ENCODE results near the gene GIGYF1.

The GIGYF1 gene

DNA sequence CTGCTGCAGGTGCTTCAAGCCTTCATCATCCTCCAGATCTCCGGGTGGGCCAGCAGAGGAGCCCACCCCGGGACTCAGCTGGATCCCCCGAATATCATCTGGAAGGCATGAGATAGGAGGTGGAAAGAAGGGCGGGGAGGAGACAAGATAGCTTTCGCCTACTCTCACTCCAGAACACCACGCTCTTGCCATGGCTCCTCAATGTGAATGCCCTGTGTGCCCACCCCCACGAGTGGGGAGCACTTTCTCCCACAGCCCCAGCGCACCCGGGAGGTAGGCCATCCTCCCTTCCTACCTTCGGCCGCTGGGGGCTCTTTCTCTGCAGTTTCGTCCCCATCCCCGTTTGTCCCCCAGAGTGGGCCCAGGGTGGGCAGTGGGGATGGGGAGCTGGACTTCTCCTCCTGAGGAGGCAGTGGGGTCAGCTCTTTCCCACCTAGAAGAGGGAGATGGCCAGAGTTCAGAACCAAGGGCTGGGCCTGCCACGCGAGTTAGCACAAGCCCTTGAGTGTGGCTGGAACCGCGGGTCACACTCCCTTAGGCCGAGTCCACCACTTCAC lies 8.9 kb downstream of the GIGYF1 start:
- H4K8ac ChIP-seq (ENCODE audit: low read depth, low read length): no peak overlapping the region
- H3K27me3 ChIP-seq (ENCODE audit: insufficient read depth, low read length, poor library complexity): no peaks in the 10 kb centered on the region

DNA sequence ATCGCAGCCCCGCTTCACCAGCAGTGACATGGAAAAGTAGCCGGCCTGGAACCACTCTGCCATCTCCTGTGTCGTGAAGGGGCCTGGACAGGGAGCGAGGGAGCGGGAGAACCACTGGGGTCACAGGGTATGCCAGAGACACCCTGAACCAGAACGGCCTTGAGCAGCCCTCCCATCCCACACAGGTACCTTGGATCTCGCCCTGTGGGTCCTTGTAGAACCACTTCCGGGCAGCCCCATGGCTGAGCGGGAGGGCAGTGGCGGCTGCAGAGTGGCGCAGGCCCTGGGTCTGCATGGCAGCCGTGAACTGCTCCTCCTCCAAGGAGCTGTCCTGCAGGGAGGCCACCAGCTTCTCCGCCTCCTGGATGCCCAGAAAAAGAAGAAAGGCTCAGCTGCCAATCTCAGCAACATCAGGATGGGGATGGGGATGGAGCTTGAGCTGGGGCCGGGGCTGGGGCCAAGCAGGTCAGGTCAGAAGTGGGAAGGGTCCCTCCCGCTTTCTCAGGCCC lies 9.5 kb downstream of the GIGYF1 start:
- Histone ChIP-seq H2BK120ac (ENCODE audit: low read depth, low read length) (no peak overlapping the region), H2AK5ac (ENCODE audit: low read length) (no peak overlapping the region), H3K4me1 (ENCODE audit: control insufficient read depth, low read depth, low read length) (no peaks in the 10 kb centered on the region), H3K4me2 (ENCODE audit: low read length) (no peak overlapping the region), H2BK5ac (ENCODE audit: low read length) (no peak overlapping the region), H3K9ac (ENCODE audit: low read length) (no peak overlapping the region), H3K36me3 (ENCODE audit: control insufficient read depth, insufficient read depth, low read length) (peaks cover 19% of the 10 kb centered on the region), H3K79me1 (ENCODE audit: low read length) (peaks cover 6% of the 10 kb centered on the region), H3K27ac (ENCODE audit: low read depth, low read length) (no peak overlapping the region), H3K79me2 (ENCODE audit: control insufficient read depth, insufficient read depth, low read length) (peaks cover 11% of the 10 kb centered on the region), H3K27me3 (ENCODE audit: insufficient read depth, low read length, poor library complexity) (no peaks in the 10 kb centered on the region), H4K5ac (ENCODE audit: low read length) (no peak overlapping the region), H3K4me3 (ENCODE audit: low read length) (no peak overlapping the region), H4K8ac (ENCODE audit: low read depth, low read length) (no peak overlapping the region), H3K56ac (ENCODE audit: low read length) (no peak overlapping the region), H2BK15ac (replicated peaks; ENCODE audit: low read depth) (no peak overlapping the region), H3K18ac (ENCODE audit: low read length) (no peak overlapping the region), H3K4ac (ENCODE audit: low read depth, low read length) (no peak overlapping the region), H3K23ac (ENCODE audit: low read length) (no peak overlapping the region)
- DNase-seq: no peak
- no CpG with 5 or more reads among the region's 16 CpGs for WGBS (ENCODE audit: extremely low coverage, insufficient coverage, low lambda C conversion rate)

More for the DNA sequence above, 8.9 kb downstream of the GIGYF1 start:
- H2BK15ac ChIP-seq (replicated peaks; ENCODE audit: low read depth): no peak overlapping the region
- H2AK5ac ChIP-seq (ENCODE audit: low read length): no peak overlapping the region
- no peak overlapping the region for H3K18ac ChIP-seq (ENCODE audit: low read length)
- no peak overlapping the region for H3K9ac ChIP-seq (ENCODE audit: low read length)
- H3K79me2 ChIP-seq (ENCODE audit: control insufficient read depth, insufficient read depth, low read length): peaks cover 17% of the 10 kb centered on the region
- H2BK120ac ChIP-seq (ENCODE audit: low read depth, low read length): no peak overlapping the region
- no peak overlapping the region for H2BK5ac ChIP-seq (ENCODE audit: low read length)
- no peak overlapping the region for H3K4ac ChIP-seq (ENCODE audit: low read depth, low read length)
- H3K79me1 ChIP-seq (ENCODE audit: low read length): peaks cover 10% of the 10 kb centered on the region
- no peak overlapping the region for H3K56ac ChIP-seq (ENCODE audit: low read length)
- no peak for DNase-seq
- H3K4me2 ChIP-seq (ENCODE audit: low read length): no peak overlapping the region
- no peak overlapping the region for H3K27ac ChIP-seq (ENCODE audit: low read depth, low read length)
- H3K23ac ChIP-seq (ENCODE audit: low read length): no peak overlapping the region
- no peaks in the 10 kb centered on the region for H3K4me1 ChIP-seq (ENCODE audit: control insufficient read depth, low read depth, low read length)
- H3K36me3 ChIP-seq (ENCODE audit: control insufficient read depth, insufficient read depth, low read length): peaks cover 19% of the 10 kb centered on the region
- no peak overlapping the region for H3K4me3 ChIP-seq (ENCODE audit: low read length)
- whole genome bisulfite sequencing (ENCODE audit: extremely low coverage, insufficient coverage, low lambda C conversion rate): no CpG with 5 or more reads among the region's 18 CpGs
- H4K5ac ChIP-seq (ENCODE audit: low read length): no peak overlapping the region

DNA sequence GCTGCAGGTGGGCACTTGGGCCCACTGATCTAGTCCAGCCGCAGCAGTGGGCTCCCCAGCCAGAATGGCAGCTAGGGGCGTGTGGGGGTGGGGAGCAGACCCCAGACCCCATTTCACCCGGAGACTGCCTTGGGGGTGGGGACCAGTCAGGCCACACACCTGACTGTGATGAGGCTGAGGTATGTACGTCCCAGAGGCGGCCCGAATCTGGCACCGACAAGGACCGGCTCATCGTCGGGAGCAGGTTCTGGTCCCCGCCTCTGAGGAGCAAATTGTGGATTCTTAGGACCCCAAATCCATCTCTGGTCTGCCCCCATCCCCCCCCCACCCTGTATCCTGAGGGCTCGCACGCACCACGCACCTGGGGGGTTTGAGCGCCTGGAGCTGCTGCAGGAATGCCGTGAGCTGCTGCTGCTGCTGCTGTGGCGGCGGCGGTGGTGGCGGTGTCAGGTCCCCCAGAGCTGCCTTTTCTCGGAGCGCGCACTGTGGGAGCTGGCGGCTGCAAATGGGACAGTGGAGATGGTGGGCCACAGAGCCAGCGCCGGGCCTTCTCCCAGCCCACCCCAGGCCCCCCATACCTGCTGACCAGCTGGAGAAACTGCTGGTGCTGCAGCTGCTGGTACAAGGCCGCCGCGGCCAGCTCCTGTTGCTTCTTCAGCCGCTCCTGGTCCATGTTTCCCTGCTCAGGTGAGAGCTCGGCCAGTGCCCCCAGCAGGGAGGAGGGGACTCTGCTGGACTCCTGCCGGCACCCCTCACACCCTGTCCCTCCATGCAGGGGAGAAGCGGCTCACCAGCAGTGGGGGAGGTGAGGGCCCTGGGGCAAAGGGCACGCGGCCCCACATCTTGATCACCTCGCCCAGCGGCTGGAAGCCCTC lies 10.2 kb downstream of the GIGYF1 start:
- no peak overlapping the region for H4K8ac ChIP-seq (ENCODE audit: low read depth, low read length)
- no peak overlapping the region for H2BK15ac ChIP-seq (replicated peaks; ENCODE audit: low read depth)
- no CpG with 5 or more reads among the region's 37 CpGs for WGBS (ENCODE audit: extremely low coverage, insufficient coverage, low lambda C conversion rate)
- no peak for DNase-seq
- no peaks in the 10 kb centered on the region for H3K4me1 ChIP-seq (ENCODE audit: control insufficient read depth, low read depth, low read length)
- no peak overlapping the region for H4K5ac ChIP-seq (ENCODE audit: low read length)
- H3K79me2 ChIP-seq (ENCODE audit: control insufficient read depth, insufficient read depth, low read length): peaks cover 5% of the 10 kb centered on the region
- H3K18ac ChIP-seq (ENCODE audit: low read length): no peak overlapping the region
- peaks cover 21% of the 10 kb centered on the region for H3K36me3 ChIP-seq (ENCODE audit: control insufficient read depth, insufficient read depth, low read length)
- H3K79me1 ChIP-seq (ENCODE audit: low read length): peaks cover 6% of the 10 kb centered on the region
- no peak overlapping the region for H2AK5ac ChIP-seq (ENCODE audit: low read length)
- H3K4me2 ChIP-seq (ENCODE audit: low read length): no peak overlapping the region
- H3K56ac ChIP-seq (ENCODE audit: low read length): no peak overlapping the region
- H3K4me3 ChIP-seq (ENCODE audit: low read length): no peak overlapping the region
- no peaks in the 10 kb centered on the region for H3K27me3 ChIP-seq (ENCODE audit: insufficient read depth, low read length, poor library complexity)
- H2BK5ac ChIP-seq (ENCODE audit: low read length): no peak overlapping the region
- H2BK120ac ChIP-seq (ENCODE audit: low read depth, low read length): no peak overlapping the region
- H3K9ac ChIP-seq (ENCODE audit: low read length): no peak overlapping the region
- no peak overlapping the region for H3K27ac ChIP-seq (ENCODE audit: low read depth, low read length)
- no peak overlapping the region for H3K4ac ChIP-seq (ENCODE audit: low read depth, low read length)
- H3K23ac ChIP-seq (ENCODE audit: low read length): no peak overlapping the region

DNA sequence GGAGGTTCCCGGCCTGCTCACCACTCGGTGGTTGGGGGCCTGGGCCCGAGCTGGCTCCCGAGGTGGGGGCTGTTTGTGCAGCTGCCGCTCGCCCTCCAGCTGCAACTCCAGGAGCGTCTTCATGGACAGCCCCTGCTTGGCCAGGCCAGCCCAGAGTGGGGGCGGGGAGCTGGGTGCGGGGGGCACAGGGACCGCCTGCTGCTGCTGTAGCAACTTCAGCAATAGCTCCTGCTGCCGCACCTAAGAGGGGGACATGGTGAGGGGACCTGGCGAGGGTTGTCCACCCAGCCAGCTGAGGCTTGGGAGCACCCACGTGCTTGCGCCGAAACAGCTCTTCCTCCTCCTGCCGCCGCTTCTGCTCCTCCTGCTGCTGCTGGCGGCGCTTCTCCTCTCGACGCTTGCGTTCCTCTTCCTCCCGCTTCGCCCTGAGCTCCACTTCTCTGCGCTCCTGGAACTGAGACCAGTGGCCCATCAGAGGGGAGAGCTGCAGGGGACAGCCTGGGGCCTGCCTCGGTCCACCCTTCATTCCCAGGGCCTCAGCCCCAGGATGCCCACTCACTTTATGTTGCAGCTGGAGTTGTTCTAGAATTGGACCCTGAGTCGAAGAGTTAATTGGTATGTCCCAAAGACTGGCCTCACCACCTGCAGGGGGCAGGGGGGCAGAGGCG lies 10.9 kb downstream of the GIGYF1 start:
- no peak overlapping the region for H2BK120ac ChIP-seq (ENCODE audit: low read depth, low read length)
- H3K79me2 ChIP-seq (ENCODE audit: control insufficient read depth, insufficient read depth, low read length): no peaks in the 10 kb centered on the region
- H3K56ac ChIP-seq (ENCODE audit: low read length): no peak overlapping the region
- H3K4me2 ChIP-seq (ENCODE audit: low read length): no peak overlapping the region
- no peak overlapping the region for H4K5ac ChIP-seq (ENCODE audit: low read length)
- no peak overlapping the region for H3K27ac ChIP-seq (ENCODE audit: low read depth, low read length)
- H3K4me1 ChIP-seq (ENCODE audit: control insufficient read depth, low read depth, low read length): no peaks in the 10 kb centered on the region
- no peak overlapping the region for H4K8ac ChIP-seq (ENCODE audit: low read depth, low read length)
- peaks cover 24% of the 10 kb centered on the region for H3K36me3 ChIP-seq (ENCODE audit: control insufficient read depth, insufficient read depth, low read length)
- no peaks in the 10 kb centered on the region for H3K27me3 ChIP-seq (ENCODE audit: insufficient read depth, low read length, poor library complexity)
- H3K4ac ChIP-seq (ENCODE audit: low read depth, low read length): no peak overlapping the region
- no peak overlapping the region for H2BK15ac ChIP-seq (replicated peaks; ENCODE audit: low read depth)
- H2BK5ac ChIP-seq (ENCODE audit: low read length): no peak overlapping the region
- DNase-seq: no peak
- WGBS (ENCODE audit: extremely low coverage, insufficient coverage, low lambda C conversion rate): no CpG with 5 or more reads among the region's 28 CpGs
- no peak overlapping the region for H2AK5ac ChIP-seq (ENCODE audit: low read length)
- H3K18ac ChIP-seq (ENCODE audit: low read length): no peak overlapping the region
- no peak overlapping the region for H3K4me3 ChIP-seq (ENCODE audit: low read length)
- H3K9ac ChIP-seq (ENCODE audit: low read length): no peak overlapping the region
- no peak overlapping the region for H3K23ac ChIP-seq (ENCODE audit: low read length)
- peaks cover 2% of the 10 kb centered on the region for H3K79me1 ChIP-seq (ENCODE audit: low read length)

DNA sequence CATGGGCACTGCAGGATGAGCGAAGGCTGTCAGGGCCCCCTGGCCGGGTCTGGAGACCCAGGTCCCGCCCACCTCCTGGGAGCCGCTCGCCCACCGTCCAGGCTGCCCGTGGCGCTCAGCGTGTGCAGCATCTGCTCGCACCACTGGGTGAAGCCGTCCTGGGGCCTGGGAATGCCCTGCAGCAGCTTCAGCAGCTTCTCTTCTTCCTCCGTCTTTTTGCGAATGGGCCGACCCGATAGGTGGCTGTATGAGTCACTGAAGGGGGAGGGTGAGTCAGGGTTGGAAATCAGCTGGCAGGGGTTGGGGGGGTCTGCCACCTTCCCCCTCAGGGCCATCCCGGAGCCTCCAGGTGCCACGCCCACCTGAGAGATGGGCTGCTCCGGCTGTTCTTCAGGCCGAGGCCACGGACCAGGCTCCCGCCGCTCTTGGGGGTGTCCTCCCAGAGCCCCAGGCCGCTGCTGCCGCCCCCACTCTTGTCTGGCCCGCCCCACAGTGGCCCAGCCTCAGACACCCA lies 11.8 kb downstream of the GIGYF1 start:
- Histone ChIP-seq H3K27ac (ENCODE audit: low read depth, low read length) (no peak overlapping the region), H4K8ac (ENCODE audit: low read depth, low read length) (no peak overlapping the region), H2BK15ac (replicated peaks; ENCODE audit: low read depth) (no peak overlapping the region), H3K79me2 (ENCODE audit: control insufficient read depth, insufficient read depth, low read length) (no peaks in the 10 kb centered on the region), H3K9ac (ENCODE audit: low read length) (no peak overlapping the region), H3K23ac (ENCODE audit: low read length) (no peak overlapping the region), H2BK120ac (ENCODE audit: low read depth, low read length) (no peak overlapping the region), H3K27me3 (ENCODE audit: insufficient read depth, low read length, poor library complexity) (no peaks in the 10 kb centered on the region), H3K56ac (ENCODE audit: low read length) (no peak overlapping the region), H2BK5ac (ENCODE audit: low read length) (no peak overlapping the region), H3K4me3 (ENCODE audit: low read length) (no peak overlapping the region), H3K4me2 (ENCODE audit: low read length) (no peak overlapping the region), H2AK5ac (ENCODE audit: low read length) (no peak overlapping the region), H3K36me3 (ENCODE audit: control insufficient read depth, insufficient read depth, low read length) (peaks cover 20% of the 10 kb centered on the region), H3K4ac (ENCODE audit: low read depth, low read length) (no peak overlapping the region), H3K4me1 (ENCODE audit: control insufficient read depth, low read depth, low read length) (no peaks in the 10 kb centered on the region), H3K79me1 (ENCODE audit: low read length) (no peaks in the 10 kb centered on the region), H3K18ac (ENCODE audit: low read length) (no peak overlapping the region), H4K5ac (ENCODE audit: low read length) (no peak overlapping the region)
- no peak for DNase-seq
- no CpG with 5 or more reads among the region's 25 CpGs for WGBS (ENCODE audit: extremely low coverage, insufficient coverage, low lambda C conversion rate)

Measured in mesendoderm (in vitro differentiated cells).